Measurements from ENCODE around the gene MS4A5.

DNA sequence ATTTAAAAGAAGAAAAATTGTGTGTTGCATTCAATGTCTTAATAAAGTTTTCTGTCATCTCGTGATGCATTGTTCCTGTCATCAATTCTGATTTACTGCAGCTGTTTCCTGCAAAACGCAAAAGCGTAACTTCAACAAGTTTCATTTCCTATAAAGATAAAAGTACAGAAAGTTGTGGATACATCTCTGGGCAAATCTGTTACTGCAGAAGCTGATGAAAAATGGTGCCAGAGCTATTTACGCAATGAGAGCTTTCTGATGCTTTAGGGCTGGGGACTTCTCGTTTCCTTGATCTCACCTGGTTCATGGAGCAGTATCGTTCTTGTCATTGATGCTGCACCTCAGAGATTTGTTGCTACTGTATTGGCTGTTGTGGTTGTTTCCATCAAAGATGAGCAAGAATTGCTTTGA, 47.7 kb downstream of the MS4A5 start:
- no peak for TF ChIP-seq CTCF (IDR thresholded peaks at IDR 0.05)
- TF ChIP-seq ZFX (IDR thresholded peaks at IDR 0.05; ENCODE audit: borderline replicate concordance), result no peak
